ENCODE results near the gene TMEM14A.
"Not testable (repeated sequence)": the region's sequence is repeated elsewhere in the genome, so short reads cannot be mapped to it uniquely, and the experiment has no call there.

TMEM14A gene

GRCh38 chr6:52654592-52654991, 16.3 kb upstream of the TMEM14A start:
- H3K27ac ChIP-seq, result no peak overlapping the region
- no peak overlapping the region for H3K4me3 ChIP-seq

GRCh38 chr6:52655941-52656340, 15.0 kb upstream of the TMEM14A start:
- not testable (repeated sequence) for H3K4me3 ChIP-seq, H3K27ac ChIP-seq

GRCh38 chr6:52657870-52658269, 13.0 kb upstream of the TMEM14A start:
- Histone ChIP-seq H3K27ac (no peak overlapping the region), H3K4me3 (no peak overlapping the region)

- Histone ChIP-seq H3K4me3 (no peak overlapping the region), H3K27ac (no peak overlapping the region)
Measured at GRCh38 chr6:52661551-52661950, 9.4 kb upstream of the TMEM14A start.

GRCh38 chr6:52662031-52662430, 8.9 kb upstream of the TMEM14A start:
- no peak overlapping the region for H3K4me3 ChIP-seq
- H3K27ac ChIP-seq, result no peak overlapping the region

- peak overlapping the region in 6 of 21 experiments; percentile 7 to 44 (median 27) for H3K27ac ChIP-seq
- H3K4me3 ChIP-seq, result peak overlapping the region; percentile 52 to 76 (median 69)
Measured at GRCh38 chr6:52663120-52663935, 7.6 kb upstream of the TMEM14A start.

- Histone ChIP-seq H3K27ac (peak overlapping the region in 17 of 21 experiments; percentile 7 to 77 (median 43)), H3K4me3 (peak overlapping the region; percentile 52 to 76 (median 69))
Measured at GRCh38 chr6:52663936-52664185, 7.1 kb upstream of the TMEM14A start.

- H3K27ac ChIP-seq, result peak overlapping the region in 18 of 21 experiments; percentile 7 to 77 (median 44)
- peak overlapping the region; percentile 52 to 76 (median 69) for H3K4me3 ChIP-seq
Measured at GRCh38 chr6:52664186-52664990, 6.5 kb upstream of the TMEM14A start.

- Histone ChIP-seq H3K27ac (peak overlapping the region in 3 of 21 experiments; percentile 17 to 69 (median 41)), H3K4me3 (peak overlapping the region; percentile 52 to 76 (median 69))
Measured at GRCh38 chr6:52664991-52665686, 5.8 kb upstream of the TMEM14A start.

GRCh38 chr6:52666071-52666470, 4.8 kb upstream of the TMEM14A start:
- no peak overlapping the region for H3K27ac ChIP-seq
- H3K4me3 ChIP-seq, result no peak overlapping the region

GRCh38 chr6:52666523-52666922, 4.4 kb upstream of the TMEM14A start:
- H3K27ac ChIP-seq, result no peak overlapping the region
- H3K4me3 ChIP-seq, result no peak overlapping the region

GRCh38 chr6:52667572-52667971, 3.3 kb upstream of the TMEM14A start:
- Histone ChIP-seq H3K27ac (no peak overlapping the region), H3K4me3 (no peak overlapping the region)

GRCh38 chr6:52671676-52672075, 763 bp downstream of the TMEM14A start:
- Histone ChIP-seq H3K4me3 (peak overlapping the region; percentile 41 to 64 (median 54)), H3K27ac (peak overlapping the region in 2 of 21 experiments; percentile 46 to 74)

- Histone ChIP-seq H3K4me3 (no peak overlapping the region), H3K27ac (no peak overlapping the region)
Measured at GRCh38 chr6:52672412-52673025, 1.6 kb downstream of the TMEM14A start.

GRCh38 chr6:52674666-52675065, 3.8 kb downstream of the TMEM14A start:
- Histone ChIP-seq H3K27ac (no peak overlapping the region), H3K4me3 (no peak overlapping the region)

- H3K27ac ChIP-seq, result no peak overlapping the region
- no peak overlapping the region for H3K4me3 ChIP-seq
Measured at GRCh38 chr6:52675372-52675771, 4.5 kb downstream of the TMEM14A start.

GRCh38 chr6:52676631-52677030, 5.7 kb downstream of the TMEM14A start:
- H3K4me3 ChIP-seq, H3K27ac ChIP-seq: not testable (repeated sequence)

- no peak overlapping the region for H3K27ac ChIP-seq
- H3K4me3 ChIP-seq, result no peak overlapping the region
Measured at GRCh38 chr6:52681416-52681815, 10.5 kb downstream of the TMEM14A start.

GRCh38 chr6:52686878-52687699, 16.2 kb downstream of the TMEM14A start:
- Histone ChIP-seq H3K4me3 (no peak overlapping the region), H3K27ac (no peak overlapping the region)

Data from skin epidermis (tissue), 12 donors.